Fibroblast of skin of left biceps (primary cell): ENCODE data around the gene MED8.
A peak's percentile ranks its signal among the peaks of the same experiment; 100 is the strongest.

Experiments used
- DNase-seq, 2 experiments: peaks; one replicate each; pipeline ENCODE4 v3.0.0-alpha.2; 2013; ENCODE audit warnings: low read depth in 2 of 2

MED8 gene

DNA sequence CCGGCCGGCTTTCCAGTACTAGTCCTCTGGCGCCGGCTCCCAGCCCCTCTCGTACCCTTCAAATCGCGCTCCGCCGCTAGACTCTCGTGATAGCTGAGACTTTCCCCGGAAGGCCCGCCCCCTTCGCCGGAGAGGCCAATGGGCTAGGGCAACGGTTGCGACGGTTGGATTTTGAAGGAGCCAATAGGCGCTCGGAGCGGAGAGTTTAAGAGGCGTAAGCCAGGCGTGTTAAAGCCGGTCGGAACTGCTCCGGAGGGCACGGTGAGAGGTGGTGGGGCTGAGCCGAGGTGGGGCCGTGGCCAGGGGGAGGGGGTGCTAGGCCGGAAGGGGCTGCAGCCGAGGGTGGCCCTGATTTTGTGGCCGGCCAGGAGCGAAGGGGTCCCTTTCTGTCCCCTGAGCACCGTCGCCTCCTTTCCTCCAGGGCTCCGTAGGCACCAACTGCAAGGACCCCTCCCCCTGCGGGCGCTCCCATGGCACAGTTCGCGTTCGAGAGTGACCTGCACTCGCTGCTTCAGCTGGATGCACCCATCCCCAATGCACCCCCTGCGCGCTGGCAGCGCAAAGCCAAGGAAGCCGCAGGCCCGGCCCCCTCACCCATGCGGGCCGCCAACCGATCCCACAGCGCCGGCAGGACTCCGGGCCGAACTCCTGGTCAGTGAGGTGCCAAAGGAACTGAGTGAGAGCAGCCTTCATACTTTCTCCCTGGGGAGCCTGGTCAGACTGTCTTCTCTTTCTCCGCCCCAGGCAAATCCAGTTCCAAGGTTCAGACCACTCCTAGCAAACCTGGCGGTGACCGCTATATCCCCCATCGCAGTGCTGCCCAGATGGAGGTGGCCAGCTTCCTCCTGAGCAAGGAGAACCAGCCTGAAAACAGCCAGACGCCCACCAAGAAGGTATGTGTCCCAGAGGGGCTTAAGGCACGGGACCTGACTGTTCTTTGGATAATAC, 30.6 kb downstream of the MED8 start, which contains the start of gene CDC20:
CDC20 (plus strand) TSS at position 236 of the 948 bp plus-strand sequence; CDS start at position 471, 235 bp downstream.
- peak; percentile 80 to 88 for DNase-seq

DNA sequence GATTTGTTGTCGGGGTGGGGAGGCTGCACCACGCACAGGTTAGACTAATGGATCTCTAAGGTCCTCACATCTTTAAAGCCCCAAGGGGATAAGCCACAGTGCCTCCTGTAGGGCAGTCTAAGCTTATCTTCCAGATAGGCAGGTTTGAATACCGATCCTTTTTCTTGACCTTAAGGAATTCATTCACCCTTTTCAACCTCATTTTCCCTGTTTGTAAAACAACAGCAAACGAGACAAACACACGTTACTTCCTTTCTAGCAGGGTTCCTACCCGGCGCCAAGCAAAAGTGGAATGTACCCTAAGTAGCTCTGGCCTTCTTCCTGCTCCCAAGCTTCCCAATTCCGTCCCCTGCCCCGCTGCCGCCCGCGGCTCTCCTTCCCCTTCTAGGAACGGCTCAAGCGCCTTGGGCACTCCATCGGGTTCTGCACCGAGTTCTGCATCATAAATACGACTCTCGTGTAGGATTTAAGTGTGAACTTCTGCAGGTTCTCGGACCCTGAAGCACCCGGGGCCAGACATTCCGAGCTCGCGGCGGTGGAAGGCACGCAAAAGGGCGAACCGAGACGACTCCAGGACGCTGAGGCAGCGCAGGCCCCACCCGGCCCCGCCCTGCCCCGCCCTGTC, 31.4 kb downstream of the MED8 start:
- DNase-seq, result no peak

DNA sequence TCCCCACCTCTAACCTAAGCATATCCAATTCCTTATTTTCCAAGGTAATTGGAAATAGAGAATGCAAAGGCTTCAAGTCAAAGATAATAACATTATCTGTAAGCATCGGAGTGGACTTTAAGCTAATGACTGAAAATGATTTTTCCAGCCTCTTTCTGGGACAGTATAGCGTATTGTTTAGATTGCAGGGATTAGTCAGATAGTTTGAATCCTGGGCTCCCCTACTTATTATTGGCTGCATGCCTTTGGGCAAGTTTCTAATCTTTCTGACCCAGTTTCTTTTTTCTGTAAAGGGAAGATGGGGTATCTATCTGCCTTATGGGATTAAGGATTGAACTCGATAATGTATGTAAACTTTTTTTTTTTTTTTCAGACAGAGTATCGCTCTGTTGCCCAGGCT, 32.3 kb downstream of the MED8 start:
- no peak for DNase-seq

DNA sequence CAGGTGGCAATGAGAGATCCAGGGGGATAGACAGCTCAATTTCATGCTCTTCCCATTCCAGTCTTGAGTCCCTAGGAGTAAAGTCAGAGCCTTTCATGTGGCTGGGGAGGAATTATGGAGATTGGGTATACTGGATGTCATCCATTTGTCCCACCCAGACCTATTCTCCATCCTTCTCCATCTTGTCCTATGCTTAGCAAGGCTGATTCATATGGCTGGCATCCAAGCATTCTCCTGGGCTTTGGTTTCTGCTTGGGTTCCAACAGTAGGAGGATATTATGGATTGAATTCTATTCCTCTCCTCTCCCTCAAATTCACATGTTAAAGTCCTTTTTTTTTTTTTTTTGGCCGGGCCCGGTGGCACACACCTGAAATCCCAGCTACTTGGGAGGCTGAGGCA, 34.7 kb downstream of the MED8 start:
- DNase-seq, result no peak

DNA sequence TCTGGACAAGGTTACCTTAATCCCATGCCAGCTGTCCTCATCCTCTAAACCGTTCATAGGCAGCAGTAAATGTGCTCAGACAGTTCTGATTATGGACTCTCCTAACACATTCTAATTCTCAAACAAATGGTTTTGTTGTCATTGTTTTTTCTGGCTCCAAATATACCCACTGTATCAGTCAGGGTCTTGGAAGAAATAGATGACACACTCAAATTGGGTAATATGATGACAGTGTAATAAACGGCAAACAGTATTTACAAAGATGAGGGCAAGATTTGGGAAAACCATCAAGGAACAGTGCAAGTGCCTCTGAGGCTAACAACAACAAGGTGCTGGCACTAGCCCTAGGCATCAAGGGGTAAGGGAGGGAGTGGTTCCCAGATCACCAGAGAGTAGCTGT, 35.1 kb downstream of the MED8 start:
- no peak for DNase-seq

DNA sequence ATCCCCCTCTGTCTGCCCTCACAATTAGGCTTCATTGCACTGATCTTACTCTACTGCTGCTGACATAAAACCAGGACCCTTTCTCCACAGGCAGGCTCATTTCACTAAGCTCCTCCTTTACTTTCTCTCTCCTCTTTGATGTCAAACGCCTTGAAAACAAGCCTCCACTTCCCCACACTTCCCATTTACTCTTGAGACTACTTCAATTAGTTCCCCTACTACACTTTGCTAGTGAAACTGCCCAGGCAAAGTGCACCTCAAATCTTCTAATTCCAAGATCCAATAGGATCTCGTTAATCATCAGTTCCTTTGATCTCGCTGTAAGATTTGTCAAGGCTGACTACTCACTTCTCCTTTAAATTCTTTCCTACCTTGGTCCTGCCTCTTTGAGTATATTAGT, 36.7 kb downstream of the MED8 start:
- DNase-seq, result no peak

DNA sequence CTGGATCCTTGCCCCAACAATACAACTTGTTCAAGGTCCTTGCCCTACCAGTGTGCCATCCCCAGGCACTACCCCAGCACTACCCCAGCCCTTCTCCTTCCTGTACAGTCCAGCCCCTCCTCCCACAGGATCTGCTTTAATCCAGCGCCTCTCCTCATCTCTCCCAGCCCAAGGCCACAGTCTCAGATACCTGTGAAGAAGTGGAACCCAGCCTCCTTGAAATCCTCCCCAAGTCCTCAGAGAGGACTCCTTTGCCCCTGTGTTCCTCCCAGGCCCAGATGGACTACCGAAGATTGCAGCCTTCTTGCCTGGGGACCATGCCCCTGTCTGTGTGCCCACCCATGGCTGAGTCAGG, 37.3 kb downstream of the MED8 start:
- DNase-seq, result no peak

DNA sequence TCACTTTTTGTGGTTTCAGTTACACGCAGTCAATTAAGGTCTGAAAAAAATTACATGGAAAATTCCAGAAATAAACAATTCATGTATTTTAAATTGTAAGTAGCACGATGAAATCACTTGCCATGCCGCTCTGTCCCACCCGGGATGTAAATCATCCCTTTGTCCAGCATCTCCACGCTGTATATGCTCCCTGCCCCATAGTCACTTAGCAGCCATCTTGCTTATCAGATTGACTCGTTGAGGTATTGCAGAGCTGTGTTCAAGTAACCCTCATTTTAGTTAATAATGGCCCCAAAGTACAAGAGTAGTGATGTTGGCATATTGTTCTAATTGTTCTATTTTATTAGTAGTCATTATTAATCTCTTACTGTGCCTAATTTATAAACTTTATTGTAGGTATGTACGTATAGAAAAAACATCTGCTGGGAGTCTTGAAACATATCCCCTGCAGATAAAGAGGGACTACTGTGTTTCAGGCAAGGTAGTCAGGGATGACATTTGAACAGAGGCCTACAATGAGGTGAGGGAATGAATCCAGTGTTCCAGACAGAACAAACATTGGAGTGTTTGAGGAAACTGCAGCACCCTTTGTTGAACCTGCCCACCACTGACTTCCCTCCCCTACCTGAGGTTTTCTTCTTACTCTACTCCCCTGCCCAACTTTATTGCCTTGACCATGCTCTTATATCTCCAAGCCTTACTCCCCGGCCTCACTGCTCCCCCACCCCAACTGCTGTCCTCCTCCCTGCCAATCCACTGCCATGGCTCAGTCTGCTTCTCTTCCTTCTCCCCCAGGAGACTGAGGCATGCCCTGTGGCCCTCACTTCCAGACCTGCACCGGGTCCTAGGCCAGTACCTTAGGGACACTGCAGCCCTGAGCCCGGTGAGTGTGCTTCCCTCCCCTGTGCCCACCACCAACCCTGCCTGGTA, 37.9 kb downstream of the MED8 start:
- no peak for DNase-seq

DNA sequence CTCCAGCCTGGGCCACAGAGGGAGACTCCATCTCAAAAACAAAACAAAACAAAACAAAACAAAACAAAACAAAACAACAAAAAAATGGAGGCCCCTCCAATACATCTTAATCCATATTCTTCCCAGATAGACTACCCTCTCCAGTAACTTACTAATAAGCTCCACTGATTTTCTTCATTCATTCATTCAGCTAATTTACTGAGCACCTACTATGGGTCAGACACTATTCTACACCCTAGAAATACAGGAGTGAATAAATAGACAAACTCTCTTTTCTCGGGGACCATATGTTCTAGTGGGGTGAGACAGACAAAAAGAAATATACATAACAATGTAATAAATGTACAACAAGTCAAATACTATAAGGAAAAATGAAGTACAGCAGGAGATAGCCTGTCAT, 38.6 kb downstream of the MED8 start:
- DNase-seq, result no peak

DNA sequence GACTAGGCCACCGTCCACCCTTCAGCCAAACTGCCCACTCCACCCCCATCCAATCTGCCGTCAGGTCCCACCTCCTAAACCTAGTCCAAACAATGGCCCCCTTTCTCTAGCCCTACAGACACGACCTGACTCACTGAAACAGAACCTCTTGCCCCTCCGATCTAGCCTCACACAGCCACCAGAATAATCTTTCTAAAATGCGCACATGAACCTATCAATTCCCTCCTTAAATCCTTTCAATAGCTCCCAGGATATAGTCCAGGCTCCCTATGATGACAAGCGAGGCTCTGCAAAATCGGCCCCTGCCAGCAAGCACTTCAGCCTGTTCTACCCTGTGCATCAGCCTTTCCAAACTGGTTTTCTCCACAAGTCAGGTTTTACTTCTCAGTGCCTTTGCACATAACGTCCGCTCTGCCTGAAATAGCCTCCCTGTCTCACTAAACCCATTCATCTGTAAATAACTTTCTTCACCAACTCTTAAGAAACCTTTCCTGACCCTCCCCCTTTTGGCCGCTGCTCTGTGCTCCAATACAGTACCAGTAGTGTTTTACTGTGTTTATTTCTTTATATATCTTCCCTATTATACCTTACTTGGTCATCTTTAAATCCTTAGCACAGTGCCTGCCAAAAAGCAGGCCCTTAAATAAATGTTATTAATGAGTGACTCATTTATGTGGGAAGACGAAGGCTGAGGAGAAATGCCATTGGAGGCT, 39.9 kb downstream of the MED8 start:
- peak; percentile 44 to 55 for DNase-seq

DNA sequence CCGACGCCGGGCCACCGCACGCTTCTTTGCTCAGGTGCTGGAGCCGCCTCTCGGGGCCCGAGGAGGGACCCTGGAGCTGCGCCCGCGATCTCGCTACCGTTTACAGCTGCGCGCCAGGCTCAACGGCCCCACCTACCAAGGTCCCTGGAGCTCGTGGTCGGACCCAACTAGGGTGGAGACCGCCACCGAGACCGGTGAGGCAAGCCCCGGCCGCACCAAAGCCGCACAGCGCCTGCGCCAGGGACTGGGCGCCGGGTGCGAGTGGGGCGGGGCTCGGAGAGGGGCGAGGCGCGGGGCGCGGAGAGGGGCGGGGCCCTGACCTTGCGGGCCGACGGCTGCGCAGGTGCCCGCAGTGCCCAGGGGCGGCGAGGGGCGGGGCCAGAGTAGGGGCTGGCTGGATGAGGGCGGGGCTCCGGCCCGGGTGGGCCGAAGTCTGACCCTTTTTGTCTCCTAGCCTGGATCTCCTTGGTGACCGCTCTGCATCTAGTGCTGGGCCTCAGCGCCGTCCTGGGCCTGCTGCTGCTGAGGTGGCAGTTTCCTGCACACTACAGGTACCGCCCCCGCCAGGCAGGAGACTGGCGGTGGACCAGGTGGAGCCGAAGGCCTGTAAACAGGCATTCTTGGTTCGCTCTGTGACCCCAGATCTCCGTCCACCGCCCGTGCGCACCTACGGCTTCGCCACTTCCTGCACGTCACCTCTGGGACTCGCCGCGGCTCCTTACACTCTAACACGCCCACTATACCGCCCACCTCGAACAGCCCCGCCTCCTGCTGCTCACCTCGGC, 40.6 kb downstream of the MED8 start:
- no peak for DNase-seq

DNA sequence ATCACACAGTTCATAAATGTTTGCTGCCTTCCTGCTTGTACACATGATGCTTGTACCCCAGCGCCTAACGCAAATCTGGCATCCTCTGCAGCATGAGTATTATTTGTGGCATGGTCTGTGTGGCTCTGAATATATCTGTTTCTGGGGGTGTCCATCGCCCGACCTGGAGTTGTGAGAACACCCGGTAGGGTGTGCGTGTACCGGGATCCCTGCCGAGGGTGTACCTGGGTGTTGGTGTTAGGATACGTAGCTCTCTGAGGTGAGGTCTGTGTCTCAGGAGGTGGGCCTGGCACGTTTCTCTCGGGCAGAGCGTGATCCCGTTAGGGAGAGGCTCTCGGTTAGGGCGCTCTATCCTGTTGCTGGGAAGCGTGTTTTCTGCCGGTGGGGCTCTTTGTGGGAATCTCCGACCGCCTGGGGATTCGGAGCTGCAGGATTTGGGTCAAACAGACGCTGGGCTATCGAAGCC, 41.2 kb downstream of the MED8 start:
- DNase-seq, result no peak

DNA sequence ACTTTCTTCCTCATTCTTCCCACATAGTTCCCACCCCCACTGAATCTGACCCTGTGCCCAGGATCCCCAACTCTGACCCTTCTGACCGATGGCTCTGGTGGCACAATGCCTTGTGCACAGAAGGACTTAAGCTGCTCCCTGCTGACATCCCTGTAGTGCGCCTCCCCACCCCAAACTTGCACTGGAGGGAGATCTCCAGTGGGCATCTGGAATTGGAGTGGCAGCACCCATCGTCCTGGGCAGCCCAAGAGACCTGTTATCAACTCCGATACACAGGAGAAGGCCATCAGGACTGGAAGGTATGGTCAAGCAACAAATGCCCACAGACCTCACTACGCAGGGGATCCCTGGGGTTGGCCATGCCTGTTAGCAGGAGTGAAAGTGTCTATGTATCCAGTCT, 43.0 kb downstream of the MED8 start:
- no peak for DNase-seq

DNA sequence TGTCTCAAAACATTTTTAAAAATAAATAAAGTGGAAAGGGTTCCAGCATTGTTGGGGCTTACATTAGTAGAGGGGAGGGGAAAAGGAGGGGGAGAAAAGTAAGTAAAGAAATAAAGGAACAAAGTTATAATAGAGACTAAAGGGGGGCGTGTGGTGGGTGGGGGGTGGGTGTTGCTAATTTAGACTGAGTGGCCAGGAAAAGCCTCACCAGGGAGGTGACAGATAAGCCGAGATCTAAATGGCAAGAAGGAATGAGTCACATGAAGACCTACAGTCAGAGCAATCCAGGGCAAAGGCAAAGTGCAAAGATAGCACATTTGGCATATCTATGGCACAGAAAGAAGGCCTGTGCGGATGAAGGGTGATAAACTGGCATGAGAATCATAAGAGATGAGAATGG, 44.5 kb downstream of the MED8 start:
- no peak for DNase-seq

DNA sequence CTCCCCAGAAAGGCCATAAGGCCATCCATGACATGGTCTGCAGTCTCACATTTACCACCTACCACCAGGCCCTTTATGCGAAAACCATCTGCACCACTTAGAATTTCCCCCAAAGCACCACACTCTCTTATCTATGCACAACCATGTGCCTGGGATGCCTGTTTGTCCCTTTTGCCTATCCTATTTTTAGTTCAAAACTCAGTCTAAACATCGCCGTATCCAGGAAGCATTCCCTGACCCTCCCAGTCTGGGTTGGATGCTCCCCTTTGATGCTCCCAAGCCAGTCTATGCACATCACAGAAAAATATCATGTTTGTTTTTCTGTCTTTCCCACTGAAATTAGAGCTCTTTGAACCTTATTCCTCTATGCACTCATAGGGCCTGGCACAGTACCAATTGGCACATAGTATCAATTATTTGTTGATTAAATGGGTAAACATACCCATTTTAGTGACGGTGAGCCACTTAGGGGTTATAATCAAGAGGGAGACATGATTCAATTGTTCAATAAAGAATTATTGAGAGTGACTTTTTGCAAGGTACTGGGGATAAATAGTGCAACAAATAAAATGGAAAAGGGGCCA, 45.2 kb downstream of the MED8 start:
- no peak for DNase-seq

DNA sequence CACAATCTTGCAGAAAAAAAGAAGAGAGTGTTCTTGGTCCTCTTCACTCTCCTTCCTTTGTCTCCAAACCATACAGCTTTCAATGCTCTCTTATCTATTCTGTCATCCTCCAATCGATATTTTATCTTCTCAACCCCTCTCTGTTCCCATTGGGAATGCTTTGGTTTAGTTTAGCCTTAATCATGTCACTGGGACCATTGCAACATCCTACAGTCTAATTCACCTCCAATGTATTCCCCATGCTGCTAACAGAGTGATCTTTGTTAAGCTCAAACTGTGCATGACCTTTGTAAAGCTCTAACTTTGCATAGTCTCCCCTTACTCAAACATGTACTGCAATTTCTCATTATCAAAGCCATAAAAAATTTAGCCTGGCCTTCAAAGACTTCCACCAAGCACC, 49.0 kb downstream of the MED8 start:
- DNase-seq, result no peak

DNA sequence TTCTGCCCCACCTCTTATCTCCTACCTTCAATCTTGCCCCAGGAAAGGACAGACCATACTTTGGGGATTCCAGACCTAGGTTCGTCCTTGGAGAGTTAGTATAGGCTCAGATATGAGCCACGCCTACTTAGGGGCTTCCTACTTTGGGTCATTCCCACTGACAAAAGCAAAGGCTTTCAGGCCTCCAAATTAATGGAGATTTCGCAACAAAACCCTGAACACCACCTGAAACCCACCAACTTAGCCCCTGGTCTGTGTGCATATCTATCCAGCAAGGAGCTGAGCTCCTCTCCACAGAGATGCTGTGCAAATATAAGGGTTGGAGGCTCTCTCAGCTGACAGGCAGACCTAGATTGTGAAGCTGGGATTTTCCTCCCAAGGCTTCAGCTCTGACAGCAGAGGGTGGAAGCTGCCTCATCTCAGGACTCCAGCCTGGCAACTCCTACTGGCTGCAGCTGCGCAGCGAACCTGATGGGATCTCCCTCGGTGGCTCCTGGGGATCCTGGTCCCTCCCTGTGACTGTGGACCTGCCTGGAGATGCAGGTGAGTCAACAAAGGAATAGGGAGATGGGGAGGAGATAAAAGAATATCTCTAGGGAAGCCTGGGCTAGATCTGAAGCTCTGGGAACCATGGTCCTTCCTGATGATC, 49.9 kb downstream of the MED8 start:
- no peak for DNase-seq

DNA sequence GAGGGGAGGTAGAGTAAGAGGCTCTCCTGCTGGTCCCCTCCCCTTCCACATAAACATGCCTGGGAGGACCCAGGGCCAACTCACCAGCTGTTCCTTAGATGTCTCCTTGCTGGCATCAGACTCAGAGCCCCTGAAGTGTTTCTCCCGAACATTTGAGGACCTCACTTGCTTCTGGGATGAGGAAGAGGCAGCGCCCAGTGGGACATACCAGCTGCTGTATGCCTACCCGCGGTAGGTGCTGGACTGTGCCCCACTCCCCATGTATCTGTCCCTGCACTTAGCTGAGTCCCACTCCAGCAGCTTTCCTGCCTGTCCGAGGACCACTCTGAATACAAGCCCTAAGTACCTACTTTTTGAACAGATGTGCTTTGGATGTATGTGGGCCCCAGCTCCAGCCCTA, 51.6 kb downstream of the MED8 start:
- DNase-seq, result no peak

DNA sequence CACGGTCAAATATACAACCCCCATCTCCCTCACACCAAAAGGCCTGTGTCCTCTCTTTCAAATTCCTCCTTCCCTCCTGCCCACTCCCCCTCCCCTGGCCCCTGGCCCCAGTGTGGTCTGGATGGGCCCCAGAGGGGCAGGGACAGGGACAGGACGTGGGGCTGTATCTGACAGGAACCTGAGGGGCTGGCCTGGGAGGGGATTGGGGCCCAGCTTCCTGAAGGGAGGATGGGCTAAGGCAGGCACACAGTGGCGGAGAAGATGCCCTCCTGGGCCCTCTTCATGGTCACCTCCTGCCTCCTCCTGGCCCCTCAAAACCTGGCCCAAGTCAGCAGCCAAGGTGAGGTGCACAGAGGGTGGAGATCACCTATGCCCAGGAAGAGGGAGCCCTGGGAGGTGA, 52.0 kb downstream of the MED8 start, which contains the start of gene MPL:
MPL (plus strand) TSS at position 231 of the 400 bp plus-strand sequence; CDS start at position 262, 31 bp downstream.
- DNase-seq, result no peak
